22Rv1 (cell line): ENCODE results near the gene ZNF90.

Source experiments
- ZFX ChIP-seq: fragments of 450-650 bp; IDR thresholded peaks from 2 replicates; pipeline ENCODE4 v1.6.1; 2017; ENCODE audit warnings: antibody characterized with exemption, borderline replicate concordance
- TF ChIP-seq, protein P1 (sequence below): fragments of 450-650 bp; IDR thresholded peaks from 2 replicates; pipeline ENCODE4 v1.5.1; 2017; ENCODE audit warnings: mild to moderate bottlenecking

DNA sequence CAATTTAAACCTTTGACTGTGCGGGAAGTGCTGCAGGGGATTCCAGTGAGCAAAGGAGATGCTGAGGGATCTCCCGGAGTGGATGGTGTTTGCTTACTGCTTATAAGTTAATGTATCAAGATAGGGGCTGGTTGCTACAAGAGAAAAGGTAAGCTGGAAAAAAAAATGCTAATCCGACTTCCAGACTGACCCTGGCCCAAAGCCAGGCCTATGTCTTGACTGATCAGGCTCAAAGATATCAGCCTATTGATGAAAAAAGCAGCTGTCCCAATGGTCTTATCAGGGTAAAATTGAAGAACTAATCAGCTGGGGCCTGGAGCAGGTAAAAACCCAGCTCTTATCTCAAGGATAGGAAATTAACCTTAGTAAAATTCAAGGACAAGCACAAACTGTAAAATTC lies 10.9 kb upstream of the ZNF90 start:
- TF ChIP-seq, protein P1, sequence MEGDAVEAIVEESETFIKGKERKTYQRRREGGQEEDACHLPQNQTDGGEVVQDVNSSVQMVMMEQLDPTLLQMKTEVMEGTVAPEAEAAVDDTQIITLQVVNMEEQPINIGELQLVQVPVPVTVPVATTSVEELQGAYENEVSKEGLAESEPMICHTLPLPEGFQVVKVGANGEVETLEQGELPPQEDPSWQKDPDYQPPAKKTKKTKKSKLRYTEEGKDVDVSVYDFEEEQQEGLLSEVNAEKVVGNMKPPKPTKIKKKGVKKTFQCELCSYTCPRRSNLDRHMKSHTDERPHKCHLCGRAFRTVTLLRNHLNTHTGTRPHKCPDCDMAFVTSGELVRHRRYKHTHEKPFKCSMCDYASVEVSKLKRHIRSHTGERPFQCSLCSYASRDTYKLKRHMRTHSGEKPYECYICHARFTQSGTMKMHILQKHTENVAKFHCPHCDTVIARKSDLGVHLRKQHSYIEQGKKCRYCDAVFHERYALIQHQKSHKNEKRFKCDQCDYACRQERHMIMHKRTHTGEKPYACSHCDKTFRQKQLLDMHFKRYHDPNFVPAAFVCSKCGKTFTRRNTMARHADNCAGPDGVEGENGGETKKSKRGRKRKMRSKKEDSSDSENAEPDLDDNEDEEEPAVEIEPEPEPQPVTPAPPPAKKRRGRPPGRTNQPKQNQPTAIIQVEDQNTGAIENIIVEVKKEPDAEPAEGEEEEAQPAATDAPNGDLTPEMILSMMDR = no peak
- no peak for TF ChIP-seq ZFX
